AG08395 (cell line): ENCODE results near the gene RMI2.

Source experiments
- DNase-seq: peaks from one replicate; pipeline ENCODE4 v3.0.0; 2012; ENCODE audit warnings: mixed read lengths, low spot score

RMI2 gene

DNA sequence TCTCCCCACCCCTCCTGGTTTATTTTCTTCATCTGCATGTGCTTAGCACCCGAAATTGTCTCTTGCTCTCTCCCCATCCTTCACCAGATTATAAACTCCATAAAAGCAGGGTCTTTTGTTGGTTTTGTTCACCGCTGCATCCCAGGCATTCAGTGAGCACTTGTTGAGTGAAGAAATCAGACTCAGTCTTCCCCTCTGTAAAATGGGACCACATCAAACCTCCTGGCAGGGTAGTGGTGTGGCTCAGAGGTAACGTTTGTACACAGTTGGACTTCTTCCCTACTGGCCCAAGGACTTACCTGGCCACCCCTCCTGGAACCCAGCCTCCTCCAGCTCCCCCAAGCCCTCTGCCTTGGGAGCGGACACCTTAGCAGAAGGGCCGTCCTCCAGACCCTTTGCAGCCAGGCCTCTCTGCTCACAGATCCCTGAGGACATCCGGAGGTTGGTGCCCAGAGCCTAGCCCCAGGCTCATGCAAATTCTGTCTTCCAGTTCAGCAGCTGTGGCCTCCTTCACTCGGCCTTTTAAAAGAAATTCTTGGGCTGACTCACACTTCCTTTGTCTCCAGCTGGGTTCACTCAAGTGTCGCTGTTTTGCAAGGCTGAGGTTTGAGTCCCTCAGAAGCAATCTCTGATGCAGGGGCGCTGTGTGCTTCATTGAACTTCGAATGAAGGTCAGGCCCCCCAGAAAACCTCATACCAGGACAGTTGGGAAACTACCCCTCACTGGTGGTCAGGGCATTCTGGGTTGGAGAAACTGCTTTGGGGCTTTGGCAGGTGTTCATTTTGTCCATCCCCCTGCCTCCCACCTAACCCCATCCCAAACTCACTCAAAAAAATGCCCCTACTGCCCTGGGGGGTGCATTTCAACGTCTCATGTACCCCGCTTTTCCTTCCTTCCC is 16.8 kb upstream of the RMI2 start:
- DNase-seq, result peak; percentile 92

DNA sequence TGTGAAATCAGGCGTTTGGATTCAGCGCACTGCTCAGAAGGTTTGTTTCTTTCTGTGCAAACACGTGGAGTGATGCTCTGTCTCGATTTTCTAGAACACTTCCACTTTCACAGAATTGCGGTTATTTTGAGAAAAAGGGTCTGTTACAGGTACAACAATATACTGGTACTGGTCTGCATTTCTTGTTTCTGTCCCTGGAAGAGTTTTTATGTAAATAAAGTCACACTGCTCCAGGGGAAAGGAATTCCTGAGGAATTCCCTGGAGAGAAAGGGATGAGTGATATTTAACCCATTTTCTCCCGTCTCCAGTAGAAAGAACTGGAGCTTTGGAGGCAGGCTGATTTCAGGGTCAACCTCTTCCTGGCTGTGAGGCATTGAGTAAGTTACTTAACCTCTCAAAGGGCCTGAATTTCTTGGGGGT is 16.2 kb upstream of the RMI2 start:
- DNase-seq, result peak; percentile 52

DNA sequence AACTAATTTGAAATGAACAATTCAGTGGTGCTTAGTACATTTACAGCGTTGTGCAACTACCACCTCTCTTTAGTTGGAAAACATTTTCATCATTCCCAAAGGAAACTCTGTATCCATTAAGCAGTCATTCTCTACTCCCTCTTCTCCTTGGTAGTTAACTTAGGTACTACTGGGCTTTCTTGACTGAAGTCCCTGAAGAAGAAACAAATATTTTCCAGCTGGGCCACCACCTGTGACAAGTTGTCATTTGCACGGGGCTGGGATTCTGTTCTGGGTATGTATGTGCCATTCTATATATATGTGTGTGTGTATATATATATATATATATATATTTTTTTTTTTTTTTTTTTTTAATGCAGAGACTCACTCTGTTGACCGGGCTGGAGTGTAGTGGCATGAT is 15.4 kb upstream of the RMI2 start:
- DNase-seq, result no peak

DNA sequence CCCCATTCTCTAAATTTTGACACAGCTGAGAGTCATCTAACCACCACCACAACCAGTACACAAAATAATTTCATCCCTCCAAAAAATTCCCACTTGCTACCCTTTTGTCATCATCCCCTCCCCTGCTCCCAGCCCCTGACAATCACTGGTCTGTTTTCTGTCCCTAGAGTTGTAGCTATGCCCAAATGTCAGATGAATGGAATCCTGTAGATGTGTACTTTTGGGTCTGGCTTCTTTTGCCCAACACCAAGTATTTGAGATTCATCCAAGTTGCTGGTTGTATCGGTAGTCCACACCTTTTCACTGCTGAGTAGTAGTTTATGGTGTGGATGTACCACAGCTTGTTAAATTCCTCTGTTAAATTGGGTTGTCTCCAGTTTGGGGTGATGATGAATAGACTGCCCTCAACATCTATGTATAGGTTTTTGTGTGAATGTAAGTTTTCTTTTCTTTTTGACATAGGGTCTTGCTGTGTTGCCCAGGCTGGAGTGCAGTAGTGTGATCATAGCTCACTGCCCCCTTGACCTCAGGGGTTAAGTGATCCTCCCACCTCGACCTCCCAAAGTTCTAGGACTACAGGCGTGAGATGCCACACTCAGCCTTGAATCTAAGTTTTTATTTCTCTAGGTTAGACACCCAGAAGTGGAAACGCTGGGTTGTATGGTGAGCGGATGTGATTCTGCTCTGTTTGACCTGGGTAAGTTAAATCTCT is 14.6 kb upstream of the RMI2 start:
- no peak for DNase-seq

DNA sequence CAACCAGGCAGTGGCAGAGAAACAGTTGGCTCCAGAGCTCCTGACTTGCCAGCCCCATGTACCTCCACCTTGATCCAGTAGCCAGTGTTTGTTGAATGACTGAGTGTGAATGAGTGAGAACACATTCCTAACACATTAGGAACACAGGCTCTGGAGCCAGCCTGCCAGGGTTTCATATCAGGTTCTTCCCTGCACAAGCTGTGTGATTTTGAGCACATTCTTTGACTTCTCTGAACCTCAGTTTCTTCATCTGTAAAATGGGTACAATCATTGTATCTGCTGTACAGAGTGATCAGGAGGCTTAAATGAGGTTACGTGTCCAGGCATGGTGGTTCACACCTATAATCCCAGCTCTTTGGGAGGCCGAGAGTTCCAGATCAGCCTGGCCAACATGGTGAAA is 13.3 kb upstream of the RMI2 start:
- no peak for DNase-seq

DNA sequence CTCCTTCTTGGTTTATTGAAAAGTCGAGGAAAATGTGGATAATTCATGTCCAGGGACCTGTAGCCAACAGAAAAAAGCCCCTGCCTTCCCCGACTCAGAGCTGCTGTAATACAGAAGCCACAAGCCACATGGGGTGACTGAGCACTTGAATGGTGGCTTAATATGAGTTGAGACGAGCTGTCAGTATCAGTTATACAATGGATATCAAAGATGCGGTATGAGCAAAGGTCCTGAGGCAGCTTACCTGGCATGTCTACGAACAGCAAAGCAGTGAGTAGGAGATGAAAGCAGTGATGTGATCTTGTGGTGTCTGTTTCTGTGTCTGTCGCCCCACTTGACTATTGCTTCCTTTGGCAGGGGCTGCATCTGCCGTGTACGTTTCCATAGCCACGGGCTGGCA is 12.2 kb upstream of the RMI2 start:
- no peak for DNase-seq

DNA sequence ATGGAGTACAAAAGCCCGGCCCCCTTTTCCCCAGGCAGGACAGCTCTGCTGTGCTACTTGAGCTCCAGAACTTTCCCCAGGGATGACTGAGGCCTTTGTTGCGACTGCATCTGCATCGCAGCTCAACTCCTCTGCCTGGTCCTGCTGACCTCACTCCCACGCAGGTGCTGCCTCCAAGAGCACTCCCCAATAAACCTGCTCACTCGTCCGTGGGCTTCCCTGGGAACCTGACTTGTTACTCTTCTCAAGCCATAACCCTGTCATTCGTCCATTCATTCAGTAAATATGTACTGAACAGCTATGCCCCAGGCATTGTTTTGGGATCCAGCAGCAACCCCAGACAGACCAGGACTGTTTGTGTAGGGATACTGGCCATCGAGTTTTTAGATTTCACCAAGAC is 11.6 kb upstream of the RMI2 start:
- DNase-seq, result no peak

DNA sequence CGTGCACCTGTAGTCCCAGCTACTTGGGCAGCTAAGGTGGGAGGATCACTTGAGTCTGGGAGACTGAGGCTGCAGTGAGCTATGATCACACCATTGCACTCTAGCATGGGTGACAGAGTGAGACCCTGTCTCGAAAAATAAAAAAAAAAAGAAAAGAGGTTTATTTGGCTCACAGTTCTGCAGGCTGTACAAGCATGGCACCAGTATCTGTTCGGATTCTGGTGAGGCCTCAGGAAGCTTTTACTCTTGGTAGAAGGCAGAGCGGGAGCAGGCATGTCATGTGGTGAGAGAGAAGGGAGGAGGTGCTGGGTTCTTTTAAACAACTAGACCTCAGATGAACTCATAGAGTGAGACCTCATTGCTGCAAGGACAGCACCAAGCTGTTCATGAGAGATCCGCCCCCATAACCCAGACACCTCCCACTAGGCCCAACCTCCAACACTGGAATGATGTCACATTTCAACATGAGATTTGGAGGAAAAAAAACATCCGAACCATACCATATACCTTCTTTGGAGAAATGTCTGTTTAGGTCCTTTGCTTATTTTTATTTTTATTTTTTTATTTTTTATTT is 10.3 kb upstream of the RMI2 start:
- no peak for DNase-seq

DNA sequence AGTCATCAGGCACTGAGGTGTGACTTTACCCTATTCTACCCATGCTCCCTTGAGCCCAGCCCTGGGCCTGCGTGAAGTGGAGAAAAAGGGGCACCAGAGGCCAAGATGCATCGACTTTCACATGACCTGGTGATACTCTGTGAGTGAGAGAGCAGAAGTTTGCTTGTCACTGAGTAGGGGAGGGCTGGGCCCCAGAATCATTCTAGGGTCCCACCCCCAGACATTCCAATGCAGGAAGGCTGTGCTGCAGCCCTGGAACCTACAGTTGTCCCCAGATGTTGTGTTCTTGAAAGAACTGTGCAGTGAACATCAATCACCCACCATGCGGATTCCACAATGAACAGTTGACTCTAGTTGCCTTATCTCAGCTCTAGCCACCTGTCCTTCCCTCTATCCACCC is 6.2 kb upstream of the RMI2 start:
- no peak for DNase-seq

DNA sequence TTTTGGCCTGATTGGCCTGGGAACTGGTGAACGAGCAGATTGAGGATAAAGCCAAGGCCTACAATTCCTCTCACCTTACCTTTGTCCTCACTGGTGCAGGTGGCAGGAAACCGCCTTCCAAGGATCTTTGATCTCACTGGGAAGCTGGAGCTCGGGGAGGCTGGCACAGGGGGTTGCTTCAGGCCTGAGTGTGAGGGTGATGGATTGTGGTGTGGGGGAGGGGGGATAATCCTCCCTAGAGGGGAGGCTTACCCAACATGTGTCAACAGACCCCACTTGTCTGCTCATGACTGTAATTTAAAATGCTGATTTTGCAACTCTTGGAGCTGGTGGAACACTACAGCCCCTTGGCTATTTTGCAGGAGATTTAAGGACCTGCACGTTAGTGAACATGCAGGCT is 4.5 kb upstream of the RMI2 start:
- DNase-seq, result no peak

DNA sequence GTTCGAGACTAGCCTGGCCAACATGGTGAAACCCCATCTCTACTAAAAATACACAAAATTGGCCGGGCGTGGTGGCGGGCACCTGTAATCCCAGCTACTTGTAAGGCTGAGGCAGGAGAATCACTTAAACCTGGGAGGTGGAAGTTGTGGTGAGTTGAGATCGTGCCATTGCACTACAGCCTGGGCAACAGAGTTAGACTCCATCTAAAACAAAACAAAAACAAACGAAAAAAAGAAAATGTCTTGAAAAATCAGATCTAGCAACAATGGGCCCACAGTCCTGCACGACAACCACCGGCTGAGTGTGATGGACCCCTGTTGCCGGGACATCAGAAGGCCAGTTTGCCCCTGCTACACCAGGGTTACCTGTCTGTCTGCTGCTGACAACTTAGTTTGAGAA is 3.9 kb upstream of the RMI2 start:
- DNase-seq, result no peak

DNA sequence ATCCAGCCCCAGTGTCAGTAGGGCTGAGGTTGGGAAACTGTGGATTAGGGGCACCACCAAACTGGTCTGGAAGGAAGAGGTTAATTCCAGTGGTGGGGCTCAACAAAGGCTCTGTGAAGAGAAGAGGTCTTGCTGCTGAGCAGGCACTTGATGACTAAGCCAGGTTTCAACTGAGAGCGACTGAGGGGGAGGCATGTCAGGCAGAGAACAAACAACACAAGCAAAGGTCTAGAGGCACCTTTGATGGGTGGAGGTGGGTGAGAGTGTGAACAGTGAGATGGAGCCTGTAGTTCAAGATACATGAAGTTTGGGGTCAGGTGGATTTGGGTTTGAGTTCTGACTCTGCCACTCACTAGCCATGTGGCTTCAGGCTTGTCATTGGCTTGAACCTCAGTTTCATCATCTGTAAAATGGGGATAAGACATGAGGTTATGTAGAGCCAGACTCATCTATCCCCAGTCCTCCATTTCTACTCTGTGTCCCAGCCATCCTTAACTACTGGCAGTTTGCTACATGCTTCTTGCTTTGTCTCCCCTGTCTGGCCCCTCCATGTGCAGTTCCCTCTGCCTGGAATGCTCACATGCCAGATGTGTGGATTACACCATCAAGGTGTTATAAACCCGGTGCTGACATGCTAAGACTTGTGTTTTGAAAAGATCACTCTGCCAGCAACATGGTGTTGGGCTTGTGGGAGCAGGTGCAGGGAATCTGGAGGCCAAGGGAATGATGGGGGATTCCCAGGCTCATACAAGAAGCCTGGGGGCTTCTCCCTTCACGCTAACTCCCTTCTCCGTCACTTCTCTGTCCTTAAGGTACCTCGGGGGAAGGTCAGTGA is 3.0 kb upstream of the RMI2 start:
- DNase-seq, result no peak

DNA sequence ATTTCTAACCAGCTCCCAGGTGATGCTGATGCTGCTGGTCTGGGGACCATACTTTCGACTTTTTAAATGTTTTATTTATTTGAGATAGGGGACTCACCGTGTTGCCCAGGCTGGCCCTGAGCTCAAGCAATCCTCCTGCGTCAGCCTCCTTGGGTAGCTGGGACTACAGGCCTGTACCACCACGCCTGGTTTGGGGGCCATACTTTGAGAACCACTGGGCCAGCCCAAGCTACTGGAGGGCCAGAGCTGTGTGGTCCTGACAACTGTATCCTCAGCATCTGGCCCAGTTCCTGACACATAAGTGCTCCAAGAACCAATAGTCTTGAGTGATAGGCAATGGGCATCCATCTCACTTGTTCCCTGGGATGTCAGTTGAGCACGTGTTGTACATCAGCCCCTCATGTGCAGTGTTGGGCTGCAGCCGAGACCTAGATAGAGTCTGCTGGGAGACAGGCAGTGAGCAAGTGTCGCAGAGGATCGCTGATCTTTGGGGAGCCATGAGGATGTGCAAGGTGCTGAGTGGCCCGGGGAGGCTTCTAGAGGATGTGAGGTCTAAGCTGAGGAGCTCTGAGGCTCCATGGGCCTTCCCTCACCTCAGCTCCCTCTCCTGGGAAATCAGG is 1.6 kb downstream of the RMI2 start:
- DNase-seq, result no peak

DNA sequence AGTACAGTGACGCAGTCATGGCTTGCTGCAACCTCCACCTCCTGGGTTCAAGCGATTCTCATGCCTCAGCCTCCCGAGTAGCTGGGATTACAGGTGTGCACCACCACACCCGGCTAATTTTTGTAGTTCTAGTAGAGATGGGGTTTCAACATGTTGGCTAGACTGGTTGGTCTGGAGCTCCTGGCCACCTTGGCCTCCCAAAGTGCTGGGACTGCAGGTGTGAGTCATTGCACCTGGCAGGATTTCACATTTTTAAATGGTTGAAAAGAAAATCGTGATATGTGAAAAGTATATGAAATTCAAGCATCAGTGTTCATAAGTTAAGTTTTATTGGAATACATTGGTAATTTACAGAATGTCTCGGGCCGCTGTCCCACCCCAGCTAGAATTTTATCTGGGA is 2.6 kb downstream of the RMI2 start:
- DNase-seq, result no peak

DNA sequence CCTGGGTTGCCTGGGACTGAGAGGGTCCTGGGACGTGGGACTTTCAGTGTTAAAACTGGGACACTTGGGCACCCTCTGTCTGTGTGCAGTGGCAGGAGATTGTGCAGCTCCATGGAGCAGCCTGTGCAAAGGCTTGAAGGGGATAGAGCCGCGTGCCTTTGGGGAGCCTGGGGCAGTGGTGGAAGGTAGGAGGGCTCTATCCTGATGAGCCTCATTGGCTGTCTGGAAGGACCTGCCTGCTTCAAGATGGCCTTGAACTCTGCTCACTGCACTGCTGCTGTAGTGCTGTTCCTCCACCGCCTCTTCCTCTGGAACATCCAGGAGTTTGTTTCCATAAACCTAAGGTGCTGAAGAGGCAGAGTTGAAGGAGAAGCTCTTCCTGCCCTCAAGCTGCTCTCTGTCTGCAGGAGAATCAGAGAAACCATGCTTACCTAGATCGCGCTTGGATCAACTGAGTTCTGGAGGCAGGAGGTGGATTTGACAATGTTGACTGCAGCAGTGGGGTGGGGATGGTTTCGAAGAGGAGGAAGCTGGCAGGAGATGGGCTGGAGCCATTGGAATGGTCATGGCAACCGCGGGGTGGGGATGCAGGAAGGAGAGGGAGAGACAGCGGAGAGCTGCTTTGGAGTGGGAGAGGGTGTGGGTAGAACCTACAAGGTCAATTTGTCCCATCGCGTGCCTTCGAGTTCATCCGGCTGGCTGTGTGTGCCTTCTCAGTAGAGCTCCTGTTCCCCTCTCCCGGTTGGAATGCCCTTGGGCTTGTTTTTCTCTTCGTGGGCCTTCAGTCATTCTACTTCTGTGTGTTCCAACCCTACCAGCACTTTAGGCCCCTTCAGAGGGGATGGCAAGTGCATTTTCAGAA is 3.7 kb downstream of the RMI2 start:
- no peak for DNase-seq

DNA sequence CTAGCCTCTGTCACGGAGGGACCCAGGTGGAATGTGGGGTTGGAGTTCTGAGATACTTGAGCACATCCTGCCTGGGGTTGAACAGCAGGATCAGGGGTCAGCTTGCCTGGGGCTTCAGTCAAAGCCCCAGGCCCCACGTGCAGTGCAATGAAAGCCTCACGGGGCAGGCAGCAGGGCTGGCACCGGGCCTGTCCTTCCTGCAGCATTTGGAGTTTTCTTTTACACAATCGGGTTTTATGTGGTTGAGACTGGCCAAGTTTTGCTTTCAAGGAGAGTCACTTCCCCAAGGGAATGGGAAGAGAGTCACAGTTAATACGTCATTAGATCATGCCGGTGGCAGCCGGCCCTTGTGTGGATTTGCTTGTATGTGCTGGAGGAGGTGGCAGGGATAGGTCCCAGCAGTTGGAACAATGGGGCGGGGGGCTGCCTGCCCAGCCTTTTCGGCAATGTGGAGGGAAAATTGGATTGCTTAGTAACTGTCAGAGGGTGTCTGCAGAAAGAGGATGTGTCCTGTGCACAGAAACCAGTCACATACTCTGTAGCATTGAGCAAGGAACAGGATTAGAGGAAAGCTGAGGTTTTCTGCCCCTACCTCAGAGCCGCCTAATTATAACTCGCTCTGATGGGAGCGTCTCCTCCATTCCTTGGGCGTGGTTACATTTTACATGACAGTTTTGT is 4.5 kb downstream of the RMI2 start:
- peak; percentile 82 for DNase-seq

DNA sequence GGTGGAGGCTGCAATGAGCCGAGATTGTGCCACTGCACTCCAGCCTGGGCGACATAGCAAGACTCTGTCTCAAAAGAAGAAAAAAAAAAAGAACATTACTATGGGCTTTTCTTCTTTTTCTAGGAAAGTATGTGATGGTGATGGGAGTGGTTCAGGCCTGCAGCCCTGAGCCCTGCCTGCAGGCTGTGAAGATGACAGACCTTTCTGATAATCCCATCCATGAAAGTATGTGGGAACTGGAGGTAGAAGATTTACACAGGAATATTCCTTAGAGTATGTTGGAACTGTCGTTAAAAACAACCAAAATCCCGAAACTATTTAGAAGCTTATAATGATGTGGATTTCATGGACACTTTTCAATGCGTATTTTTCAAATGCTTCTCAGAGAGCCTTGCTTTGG is 5.3 kb downstream of the RMI2 start:
- no peak for DNase-seq

DNA sequence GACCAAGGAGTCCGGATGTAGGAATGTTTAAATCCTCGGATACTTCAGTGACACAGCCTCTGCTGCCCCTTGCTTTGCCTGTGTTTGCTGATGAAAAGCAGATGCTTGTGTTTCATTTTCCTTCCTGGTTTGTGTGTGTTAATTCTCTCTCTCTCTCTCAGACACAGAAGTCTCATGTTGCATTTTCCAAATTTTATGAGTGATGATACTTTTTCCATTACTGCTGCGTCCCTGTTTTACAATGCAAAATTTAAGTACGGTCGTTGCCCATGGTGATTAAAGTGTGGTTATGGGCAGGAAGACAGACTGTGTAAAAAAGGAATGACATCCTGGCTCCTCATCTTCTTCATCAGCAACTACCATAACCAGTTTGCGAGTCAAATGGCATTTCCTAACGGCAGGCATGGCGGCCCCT is 5.7 kb downstream of the RMI2 start:
- peak; percentile 77 for DNase-seq

DNA sequence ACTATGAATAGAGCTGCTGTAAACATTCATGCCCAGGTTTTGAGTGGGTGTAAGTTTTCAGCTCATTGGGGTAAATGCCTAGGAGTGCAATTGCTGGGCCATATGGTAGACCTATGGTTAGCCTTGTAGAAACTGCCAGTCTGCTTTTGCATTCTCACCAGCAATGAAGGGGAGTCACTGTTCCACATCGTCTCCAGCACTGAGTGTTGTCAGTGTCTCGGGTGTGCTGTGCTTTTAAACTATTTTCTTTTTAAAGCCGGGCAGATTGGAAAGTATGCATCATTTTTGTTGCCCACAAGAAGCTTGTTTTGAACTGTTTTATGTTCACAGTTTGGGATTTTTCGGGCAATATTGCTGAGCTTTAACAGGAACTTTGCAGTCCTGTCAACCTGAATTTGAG is 7.9 kb downstream of the RMI2 start:
- DNase-seq, result no peak

DNA sequence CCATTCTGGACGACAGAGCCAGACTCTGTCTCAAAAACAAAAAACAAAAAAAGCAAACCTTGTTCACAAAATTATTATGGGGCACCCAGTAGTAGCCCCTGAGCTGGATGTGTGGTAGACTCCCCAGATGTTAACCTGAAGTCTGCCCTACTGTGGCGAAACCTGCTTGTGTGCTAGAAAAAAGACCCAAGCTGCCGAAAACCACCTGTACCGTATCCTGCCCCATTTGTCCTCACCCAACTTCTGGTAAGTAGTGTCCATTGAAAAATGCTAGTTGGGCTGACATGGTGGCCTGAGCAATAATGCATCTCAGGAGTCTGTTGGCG is 9.1 kb downstream of the RMI2 start:
- no peak for DNase-seq
